Hematopoietic multipotent progenitor cell treated with erythropoietin and hydrocortisone succinate and interleukin-3 and kit ligand, for 4 days (in vitro differentiated cells): Measurements from ENCODE around the gene FMNL3.
A peak's percentile ranks its signal among the peaks of the same experiment; 100 is the strongest.
"Not testable (repeated sequence)": the region's sequence is repeated elsewhere in the genome, so short reads cannot be mapped to it uniquely, and the experiment has no call there.

Experiments used
- DNase-seq: peaks from one replicate; pipeline ENCODE4 v3.0.0-alpha.2; 2015

Gene FMNL3

GRCh38 chr12:49631336-49631907 is 75.8 kb downstream of the FMNL3 start:
- no peak for DNase-seq

DNA sequence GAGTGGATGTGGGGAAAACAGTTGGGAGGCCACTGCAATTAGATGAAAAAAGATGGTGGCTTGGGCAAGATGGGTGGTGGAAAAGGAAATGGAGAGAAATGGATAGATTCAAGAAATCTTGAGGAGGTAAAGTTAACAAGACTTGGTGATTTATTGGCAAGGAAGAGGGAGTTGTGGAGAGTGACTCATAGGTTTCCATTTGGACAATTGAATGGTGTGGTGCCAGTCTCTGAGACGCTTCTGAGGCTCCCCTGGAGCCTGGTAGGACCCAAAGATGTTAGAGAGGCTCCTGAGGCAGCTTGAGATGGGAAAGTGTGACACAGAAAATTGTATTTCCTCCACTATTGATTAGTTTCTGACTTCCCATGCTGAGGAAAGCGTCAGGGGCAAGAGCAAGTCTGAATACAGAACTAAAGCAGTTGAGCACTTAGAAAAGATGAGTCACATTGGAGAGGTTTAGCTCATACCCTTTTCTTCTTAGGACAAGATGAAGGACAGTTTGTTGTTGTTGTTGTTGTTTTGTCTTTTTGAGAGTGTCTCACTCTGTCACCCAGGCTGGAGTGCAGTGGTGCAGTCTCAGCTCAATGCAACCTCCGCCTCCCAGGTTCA is 79.3 kb downstream of the FMNL3 start:
- DNase-seq = no peak

GRCh38 chr12:49626836-49627235 is 80.4 kb downstream of the FMNL3 start:
- no peak for DNase-seq

GRCh38 chr12:49626169-49626835 is 80.9 kb downstream of the FMNL3 start:
- no peak for DNase-seq

DNA sequence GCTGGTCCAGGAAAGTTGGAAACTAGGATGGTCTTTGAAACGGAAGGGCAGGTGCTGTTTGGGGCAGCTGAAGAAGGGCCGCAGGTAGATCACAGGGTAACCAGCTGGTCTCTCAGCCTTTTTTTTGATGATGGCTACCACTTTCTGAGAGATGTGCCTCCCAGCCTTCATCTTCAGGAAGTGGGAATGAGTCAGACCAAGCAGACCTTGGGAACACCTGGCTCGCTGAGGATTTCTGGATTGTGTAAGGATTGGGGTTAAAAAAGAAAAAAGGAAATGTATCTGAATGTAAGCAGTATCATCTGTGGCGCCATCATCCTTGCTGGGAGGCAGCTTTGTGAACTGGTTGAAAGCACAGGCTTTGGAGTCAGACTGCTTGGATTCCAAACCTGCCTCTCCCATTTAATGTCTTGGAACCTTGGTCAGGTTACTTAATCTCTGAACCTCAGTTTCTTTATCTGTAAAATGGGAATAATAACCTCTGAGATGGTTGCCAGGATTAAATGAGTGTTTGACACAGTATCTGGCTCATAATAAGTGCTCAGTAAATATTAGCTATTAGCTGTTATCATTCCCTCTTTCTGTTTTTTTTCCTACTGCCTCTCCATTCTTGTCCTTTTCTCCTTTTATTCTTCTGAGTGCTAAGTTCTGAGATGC is 82.2 kb downstream of the FMNL3 start:
- no peak for DNase-seq

DNA sequence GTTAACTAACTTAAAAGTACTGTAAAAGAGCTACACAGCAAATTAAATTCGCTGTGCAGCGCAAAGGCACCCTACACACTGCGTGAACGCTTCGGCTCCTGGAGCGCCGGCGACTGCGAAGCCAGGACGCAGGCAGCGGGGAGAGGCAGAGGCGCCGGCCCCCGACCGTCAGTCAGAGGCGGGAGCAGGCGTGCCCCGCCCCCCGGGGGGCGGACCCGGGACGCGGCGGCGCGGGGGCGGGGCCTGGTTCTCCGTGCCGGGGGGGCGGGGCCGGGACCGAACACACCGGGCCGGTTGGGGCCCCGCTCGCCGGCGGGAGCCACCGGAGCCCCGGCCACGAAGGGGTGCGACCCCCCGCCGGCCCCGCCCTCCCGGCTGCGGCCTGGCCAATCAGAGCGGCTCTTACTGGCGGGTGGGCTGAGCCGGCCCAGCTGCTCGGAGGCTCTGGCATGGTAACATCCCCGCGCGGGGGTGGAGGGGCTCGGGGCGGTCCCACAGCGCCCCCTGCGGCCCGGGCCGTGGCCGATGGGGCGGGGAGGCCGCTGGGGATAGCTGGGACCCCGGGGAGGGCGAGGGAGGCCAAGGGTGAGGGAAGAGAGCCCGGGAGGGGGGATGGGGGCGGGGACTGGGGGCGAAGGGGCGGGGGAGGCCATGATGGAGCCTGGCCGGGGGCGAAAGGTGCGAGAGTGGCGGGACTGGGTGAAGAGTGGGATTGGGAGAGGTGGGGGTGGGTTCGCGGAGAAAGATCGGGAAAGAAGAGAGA is 83.9 kb downstream of the FMNL3 start, which contains the start of gene PRPF40B:
TSS of gene PRPF40B (plus strand) at position 420 of the 763 bp plus-strand sequence. CDS start at position 450, 30 bp downstream.
- DNase-seq = peak; percentile 93

DNA sequence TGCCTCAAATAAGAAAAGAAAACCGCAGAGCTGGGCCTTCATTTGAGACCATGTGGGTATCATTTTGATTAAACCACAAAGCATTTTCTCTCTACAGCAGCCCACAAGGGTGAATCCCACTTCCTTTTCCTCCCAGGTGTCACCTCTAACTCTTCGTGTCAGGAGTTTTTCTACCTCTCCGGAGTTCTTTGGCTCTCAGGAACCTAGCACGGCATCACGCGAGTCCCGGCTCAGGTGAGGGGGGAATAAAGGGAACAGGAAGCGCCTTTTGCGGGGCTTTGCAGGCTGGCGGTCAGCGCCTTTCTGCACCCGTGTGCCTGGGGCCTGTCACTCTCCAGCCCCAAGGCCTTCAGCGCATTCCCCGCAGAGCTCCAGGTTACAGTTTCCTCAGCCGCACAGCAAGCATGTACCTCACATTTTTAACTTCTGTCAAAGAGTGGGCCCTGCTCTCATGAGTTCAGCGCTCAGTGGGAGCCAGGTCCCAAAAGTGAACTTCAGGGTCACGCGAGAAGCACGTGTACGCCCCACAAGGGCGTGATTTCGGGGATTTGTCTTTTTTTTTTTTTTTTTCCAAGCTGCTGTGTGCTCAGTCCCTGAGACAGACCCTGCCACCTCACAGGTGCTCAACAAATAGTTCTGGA is 84.6 kb downstream of the FMNL3 start:
- peak; percentile 74 for DNase-seq

DNA sequence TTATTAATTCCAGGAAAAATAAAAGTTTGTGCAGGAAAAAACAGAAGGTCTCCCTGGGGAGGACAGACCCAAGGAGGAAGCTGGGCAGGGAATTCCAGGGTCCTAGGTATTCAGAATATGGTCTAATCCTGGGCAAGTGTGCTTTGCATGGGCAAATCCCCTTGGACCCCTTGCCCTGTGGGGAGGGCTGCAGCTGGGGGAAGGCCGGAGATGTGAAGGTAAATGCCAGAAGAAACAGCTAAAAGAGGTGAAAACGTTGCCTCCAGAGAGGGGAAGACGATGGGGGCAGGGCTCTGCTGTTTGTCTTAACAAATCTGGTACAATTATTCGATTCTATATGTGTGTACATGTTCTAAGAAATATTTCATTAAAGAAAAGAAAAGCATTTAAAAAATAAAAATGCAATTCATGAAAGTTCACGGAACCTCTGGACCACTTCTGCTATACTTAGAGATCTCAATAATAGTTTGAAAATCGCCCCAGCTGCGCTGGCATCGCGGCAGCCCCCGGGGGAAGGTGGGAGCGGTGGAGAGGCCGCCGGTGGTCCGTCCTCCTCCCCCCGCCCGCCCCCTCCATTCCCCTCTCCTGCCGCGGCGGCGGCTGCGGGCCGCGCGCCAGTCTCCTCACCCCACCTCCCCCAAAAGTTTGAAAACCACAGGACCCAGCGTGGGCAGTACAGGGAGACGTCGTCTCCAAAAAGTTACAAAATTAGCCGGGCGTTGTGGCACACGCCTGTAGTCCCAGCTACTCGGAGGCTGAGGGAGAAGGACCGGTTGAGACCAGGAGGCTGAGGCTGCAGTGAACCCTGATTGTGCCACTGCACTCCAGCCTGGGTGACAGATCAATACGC is 85.3 kb downstream of the FMNL3 start:
- DNase-seq = no peak

DNA sequence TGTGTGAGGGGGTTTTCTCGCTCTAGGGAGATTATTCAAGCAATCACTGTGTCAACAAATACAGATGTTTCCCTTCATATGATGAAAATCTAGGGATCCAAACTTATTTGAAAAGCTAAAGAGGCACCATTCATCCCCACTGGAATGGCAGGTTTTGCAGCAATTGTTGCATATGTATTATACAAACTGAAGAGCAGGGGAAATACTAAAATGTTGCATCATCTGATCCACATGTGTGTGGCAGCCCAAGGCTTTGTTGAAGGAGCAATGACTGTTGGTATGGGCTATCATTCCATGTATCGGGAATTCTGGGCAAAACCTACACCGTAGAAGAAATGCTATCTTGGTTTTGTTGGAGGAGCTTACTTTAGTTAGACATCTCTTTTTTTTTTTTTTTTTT is 87.9 kb downstream of the FMNL3 start:
- no peak for DNase-seq

DNA sequence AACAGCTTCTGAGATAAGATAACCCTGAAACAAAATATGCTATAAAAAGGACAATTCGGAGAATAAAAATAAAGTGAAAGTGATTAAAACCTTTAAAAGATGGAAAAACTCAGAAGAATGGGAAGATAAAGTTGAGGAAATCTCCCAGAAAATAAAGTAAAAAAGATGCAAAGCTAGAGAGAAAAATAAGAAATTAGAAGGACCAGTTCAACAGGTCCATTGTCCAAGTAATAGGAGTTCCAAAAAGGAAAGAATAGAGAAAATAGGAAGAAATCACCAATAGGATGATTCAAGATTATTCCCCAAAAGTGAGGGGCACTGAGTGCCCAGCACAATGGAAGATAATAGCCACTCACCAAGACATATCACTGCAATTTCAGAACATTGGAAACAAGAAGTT is 88.6 kb downstream of the FMNL3 start:
- no peak for DNase-seq

- no peak for DNase-seq
Measured at GRCh38 chr12:49616533-49617219, 90.5 kb downstream of the FMNL3 start.

- DNase-seq = no peak
Measured at GRCh38 chr12:49615725-49616124, 91.5 kb downstream of the FMNL3 start.

- DNase-seq = no peak
Measured at GRCh38 chr12:49612210-49612609, 95.0 kb downstream of the FMNL3 start.

GRCh38 chr12:49610785-49611184 is 96.4 kb downstream of the FMNL3 start:
- DNase-seq = not testable (repeated sequence)

DNA sequence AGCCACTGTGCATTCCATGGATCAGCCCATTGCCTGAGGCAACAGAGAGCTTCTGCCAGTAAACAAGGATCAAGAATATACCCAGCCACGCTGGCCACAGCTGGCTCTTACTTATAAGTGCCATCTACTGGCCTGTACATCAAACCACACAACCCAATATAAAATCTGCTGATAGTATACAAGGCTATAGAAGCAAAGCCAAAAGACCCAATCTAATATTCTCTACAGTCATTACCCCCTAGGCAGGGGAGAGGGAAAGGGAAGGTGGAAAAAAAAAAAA is 97.4 kb downstream of the FMNL3 start:
- peak; percentile 47 for DNase-seq

GRCh38 chr12:49609059-49609874 is 97.9 kb downstream of the FMNL3 start:
- no peak for DNase-seq

DNA sequence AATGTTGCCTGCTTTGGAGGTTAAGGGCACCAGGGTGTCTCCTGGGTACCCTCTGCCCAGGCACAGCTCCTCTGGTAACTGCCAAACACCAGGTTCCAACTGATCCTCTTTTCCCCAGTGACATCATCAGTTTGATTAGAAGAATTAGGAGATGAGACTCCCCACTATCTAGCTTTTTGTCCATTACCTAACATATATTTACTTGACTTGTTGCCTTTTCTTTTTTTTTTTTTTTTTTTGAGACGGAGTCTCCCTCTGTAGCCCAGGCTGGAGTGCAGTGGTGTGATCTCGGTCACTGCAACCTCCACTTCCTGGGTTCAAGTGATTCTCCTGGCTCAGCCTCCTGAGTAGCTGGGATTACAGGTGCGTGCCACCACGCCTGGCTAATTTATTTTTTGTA is 101.7 kb downstream of the FMNL3 start, which contains the start of gene FAM186B:
TSS of gene FAM186B (minus strand) at position 101 of the 400 bp plus-strand sequence. CDS start 162 bp downstream, outside the sequence.
- DNase-seq = not testable (repeated sequence)

GRCh38 chr12:49604856-49605255 is 102.3 kb downstream of the FMNL3 start:
- no peak for DNase-seq

GRCh38 chr12:49603721-49604120 is 103.5 kb downstream of the FMNL3 start:
- DNase-seq = no peak

DNA sequence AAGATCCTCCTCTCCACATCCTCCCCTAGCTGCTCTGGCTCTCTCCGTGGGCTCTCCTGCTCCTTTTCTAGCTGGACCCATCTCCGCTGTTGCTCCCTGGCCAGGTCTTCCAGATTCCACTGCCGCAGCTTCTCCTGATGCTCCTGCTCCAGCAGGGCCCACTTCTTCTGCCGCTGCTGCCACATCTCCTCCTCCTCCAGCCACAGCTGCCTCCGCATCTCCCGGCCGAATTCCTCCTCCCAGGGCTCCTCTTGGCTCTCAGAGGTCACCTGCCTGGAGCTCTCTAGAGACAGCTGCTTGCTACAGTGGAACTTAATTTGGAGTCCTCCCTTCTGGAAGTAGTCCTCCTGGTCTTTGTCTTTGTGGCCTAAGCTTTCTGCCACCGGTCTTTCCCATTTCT is 107.2 kb downstream of the FMNL3 start:
- DNase-seq = no peak
